NOMO-1 treated with dmso at 0.1 percent for 144 hours (cell line): ENCODE data around the gene NRARP.

Source experiments
- DNase-seq: peaks from one replicate; lab custom pipeline; 2025; ENCODE audit not compliant: unreplicated experiment; lab: John Stamatoyannopoulos, UW

NRARP gene

DNA sequence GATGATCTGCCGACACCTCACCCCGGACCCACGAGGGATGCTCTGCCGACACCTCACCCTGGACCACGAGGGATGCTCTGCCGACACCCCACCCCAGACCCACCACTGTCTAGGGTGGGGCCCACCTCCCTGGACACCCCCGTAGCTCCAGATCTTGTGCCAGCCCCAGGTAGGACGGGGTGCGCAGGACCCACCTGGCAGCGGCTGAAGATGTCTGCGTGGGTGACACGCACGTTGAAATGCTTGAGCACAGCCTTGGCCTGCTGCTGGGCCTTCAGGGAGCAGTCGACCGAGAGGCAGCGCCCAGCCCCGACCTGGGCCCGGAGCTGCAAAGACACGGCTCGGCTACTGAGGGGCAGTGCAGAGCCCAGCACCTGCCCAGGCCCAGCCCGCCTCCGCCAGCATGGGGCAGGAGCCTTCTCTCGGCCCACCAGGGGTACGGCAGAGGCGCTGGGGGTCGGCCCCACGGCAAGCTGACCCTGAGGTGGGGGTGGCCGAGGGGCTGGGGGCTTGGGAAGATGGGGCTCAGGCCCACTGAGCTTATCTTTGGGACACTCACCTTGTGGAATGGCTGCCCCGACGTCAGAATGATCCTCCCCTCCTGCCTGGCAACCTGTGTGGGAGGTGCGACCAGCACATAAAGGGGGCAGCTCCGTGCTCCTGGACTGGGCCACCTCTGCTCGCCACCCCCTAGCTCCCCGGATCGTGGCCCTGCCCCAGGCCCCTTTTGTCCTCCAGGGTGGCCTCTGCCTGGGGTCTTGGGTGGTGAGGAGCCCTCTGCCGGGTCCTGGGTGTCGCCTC, 21.7 kb upstream of the NRARP start:
- no peak for DNase-seq

DNA sequence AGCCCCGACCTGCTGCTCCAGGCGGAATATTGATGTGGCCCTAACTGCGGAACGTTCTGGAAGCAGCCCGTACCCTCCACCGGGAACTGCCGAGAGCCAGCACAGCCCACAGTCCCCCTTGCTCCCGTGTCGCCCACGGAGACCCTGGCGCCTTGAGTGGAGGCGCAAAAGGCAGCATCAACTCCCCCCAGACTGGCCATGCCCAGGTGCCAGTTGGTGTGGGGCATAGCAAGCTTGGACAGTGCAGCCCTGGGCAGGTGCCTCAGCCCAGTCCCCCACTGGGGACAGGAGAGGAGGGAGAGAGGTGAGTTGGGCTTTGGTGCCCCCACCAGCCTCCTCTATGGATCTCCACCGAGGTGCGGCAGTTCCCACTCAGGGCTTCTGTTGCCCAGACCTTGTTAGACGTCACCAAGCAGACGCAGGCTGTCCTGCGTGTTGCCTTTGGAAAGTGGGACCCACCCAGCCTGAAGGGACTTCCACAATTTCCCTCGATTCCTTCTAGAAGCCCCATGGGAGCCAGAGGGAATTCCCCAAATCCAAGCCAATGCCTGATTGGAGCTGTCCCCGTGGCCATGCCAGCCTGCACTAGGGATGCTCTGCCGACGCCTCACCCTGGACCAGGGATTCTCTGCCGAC, 19.8 kb upstream of the NRARP start:
- DNase-seq, result no peak

DNA sequence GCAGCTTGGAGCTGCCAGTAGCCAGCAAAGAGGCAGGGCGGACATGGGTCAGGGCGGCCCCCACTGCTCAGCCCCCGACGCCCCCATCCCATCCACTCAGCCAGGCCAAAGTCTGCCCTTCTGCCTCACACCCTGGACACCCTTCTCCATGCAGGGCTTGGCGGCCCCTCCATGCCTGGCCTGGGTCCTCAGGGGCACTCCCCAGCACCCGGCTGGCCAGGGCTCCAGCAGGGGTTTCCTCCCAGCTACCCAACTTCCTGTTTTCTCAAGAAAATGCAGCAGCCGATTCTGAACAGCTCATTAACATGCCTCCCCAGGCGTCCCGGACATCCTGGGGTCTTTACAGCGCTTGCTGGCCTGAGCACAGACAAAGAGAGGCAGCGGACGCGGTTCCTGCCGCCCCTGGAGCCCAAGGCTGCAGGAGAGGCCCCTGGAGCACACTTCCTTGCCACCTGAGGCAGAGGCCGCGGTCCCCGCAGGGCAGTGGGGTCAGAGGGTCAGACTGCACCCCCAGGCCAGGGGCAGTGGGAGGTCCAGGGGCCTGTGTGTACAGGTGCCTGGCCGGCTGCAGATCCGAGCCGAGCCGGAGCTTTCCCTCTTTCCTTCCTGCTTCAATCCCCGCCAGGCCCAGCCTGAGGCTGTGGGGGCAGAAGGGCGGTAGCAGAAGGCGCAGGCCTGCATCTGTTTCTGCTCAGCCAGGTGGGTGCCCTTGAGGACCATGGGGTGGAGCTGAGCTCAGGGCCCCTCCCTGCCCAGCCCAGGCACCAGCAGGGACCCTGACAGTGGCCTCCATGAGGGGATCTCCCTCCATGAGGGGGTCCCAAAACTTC, 18.7 kb upstream of the NRARP start:
- peak; percentile 25 for DNase-seq

DNA sequence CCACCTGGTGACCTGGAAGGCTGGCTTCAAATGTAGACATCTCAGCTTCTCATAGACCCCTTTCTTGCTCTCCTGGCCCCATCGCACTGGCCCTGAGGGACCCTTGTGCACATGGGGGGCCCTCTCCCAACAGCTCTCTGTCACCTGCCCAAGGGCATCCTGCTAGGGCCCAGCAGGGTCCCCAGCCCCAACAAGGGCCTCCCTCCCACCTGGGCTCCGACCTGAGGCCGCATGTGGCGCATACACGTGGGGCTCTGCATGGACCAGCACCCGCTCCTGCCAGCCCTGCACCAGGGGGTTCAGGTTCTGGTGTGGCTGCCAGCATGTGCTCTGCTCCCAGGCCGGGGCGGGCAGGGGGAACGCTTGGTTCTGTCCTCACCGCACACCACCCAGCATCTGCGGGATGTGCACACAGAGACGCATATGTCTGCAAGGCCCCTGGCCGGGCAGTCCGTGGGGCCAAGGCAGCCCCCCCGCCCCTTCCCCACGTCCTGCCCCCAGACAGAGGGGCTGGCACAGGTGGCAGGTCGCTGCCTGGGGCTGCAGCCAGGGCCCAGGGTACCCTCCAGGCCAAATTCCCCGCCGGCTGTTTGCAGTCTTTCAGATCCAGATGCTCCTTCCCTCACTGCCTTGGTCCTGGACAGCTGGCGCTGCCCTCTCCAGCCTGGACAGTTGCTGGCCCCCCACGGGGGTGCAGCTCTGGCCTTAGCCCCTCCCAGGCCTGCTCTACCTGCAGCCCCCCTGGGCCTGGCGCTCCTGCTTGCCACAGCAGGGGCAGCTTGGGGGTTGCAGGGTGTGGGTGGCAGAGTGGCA, 17.9 kb upstream of the NRARP start:
- DNase-seq, result no peak

DNA sequence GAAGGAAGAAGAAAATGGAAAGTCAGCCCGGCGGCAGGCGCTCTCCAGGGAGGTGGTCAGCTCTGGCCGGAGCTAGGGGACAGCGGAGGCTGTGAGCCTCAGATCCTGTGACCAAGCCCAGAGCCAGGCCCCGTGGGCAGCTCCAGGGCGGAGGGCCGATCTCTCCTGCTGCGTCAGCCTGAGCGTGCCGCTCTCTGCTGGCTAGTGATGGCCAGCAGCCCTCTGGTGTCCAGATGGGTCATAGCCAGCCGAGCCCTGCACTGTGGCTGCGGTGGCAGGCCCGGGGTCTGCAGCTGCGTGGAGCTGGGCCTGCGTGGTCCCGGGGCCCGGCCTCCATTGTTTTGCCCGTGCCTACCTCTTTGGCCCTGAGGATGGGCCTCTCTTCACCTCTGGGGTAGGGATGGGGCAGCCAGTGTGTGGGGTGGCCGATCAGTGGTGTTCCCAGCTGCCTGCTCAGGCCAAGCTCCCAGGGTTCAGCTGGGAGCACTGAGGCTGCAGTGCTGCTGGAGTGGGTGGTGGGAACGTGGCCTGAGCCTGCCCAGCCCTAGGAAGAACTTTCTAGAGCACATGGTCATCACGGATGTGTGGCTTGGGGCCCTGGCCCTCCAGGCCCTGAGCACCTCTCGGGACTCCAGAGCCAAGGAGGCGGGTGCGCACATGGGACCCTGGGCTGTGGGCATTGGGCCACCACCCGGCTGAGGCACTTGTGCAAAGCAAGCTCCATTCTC, 17.1 kb upstream of the NRARP start:
- DNase-seq, result no peak

DNA sequence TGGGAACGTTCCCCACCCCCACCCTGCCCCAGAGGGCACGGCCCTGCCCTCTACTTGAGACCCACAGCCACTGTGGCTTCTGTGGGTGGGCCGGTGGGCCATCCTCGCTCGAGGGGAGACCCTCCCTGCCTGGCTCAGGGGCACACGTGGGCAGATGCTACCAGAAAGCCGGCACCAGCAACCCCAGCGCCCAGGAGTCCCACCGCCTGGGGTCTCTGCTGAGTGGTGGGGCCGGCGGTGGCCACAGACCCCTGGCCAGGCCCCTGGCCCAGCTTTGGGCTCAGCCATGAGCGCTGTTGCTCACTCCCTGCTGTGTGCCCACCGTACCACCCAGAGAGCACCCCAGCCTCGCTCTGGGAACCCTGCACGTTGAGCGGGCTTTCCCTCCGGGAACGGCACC, 16.5 kb upstream of the NRARP start:
- no peak for DNase-seq

DNA sequence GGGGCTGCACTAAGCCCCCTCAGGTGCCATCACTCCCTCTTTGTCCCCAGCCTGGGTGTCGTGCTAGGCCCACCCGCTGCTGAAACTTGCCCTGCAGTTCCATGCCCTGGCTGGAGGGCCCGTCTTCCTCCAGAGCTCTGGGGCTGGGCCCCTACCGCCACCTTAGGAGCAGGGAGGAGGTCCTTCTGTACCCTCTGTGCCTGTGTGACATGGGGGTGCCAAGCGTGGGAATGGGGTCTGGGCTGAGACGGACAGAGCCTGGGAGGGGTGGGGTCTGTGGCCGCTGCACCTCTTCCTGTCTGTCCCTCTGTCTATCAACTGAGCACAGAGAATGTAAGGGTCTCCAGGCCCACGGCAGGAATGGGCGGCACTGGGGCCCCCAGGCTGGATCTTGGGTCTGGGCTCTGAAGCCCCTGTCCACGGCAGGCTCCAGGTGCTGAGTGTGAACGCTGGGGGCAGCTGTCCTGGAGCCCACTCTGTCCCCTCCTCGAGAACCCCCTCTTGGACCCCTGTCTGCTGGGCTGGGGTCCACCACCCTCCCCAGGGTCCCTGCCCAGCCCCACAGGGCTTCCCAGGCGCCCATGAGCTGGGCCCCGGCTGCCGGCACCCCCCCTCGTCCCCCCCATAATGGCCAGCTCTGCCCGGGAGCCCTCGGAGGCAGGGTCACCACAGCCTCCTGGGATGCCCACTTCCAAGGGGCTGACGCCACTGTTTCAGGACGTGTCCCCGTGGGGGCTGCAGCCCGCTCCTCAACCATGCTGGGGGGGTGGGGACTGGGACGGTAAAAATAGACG, 15.8 kb upstream of the NRARP start:
- DNase-seq, result no peak

DNA sequence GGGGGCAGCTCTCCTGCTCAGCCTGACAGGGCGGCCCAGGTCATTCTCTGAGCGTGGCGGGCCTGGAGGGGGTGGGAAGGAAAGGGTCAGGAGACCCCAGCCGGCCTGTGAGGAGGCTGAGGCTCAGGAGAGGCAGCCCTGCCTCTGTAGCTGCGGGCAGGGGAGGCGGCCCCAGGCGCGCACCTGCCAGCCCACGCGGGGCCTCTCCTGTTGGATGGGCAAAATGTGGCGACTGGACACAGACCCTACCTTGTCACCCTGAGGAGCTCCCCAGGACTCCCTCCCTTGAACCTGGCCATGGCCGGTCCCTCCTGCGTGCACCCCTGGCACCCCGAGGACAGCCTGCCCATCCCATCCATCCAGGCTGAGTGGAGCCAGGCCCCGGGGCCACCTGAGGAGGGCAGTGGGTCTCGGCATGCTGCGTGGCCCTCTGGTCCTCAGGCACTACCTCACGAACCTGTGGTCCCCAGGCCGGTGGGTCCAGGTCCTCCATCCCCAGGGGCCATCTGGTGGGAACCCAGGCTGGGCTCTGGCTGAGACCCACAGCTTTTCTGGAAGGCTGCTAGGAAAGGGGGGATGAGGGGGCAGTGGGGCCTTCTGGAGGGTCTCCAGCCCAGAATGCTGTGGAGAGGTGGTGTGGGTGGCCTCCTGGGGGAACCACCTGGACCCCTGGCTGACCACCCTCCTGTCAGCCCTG, 15.1 kb upstream of the NRARP start:
- DNase-seq, result no peak

DNA sequence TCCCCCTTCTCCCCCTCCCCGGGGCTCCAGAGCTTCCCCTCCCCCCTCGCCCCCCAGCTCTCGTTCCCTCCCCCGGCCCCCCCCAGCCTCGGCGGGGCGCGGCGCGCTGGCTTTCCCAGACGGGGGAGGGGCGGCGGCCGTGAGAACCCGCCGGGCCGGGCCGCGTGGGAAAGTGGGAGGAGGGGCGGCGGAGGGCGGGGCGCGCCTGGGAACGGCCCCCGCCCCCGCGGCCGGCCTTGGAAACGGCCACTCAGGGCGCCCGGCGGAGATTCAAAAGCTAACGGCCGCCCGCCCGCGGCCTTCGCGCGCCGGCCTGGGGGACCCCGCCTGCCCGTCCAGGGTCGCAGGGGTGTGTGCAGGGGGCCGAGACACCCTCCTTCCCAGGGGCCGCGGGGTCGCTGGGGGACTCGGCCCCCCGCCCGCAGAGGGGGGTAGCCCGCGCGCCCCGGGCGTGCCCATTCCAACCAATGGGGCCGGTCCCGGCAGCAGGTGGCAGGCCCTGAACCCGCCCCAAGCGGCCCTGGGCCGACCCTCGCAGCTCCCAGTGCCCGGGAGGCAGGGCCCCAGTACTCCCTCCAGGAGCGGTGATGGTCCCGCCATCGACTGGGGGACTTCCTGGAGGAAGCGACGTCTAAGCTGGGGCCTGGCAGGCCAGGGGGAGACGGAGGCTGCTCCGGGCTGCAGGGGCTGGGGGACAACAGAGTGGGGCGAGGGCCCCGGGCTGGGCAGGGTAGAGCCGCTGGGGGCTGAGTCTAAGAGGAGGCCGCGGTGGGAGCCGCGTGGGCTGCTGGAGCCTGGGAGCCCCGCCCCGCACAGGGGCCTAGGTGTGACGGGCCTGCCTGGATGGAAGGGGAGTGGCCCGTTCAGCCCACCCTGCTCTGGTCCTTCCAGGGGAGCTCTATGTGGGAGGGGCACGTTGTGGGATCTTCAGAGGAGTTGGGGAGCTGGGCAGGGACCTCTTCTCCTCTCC, 14.2 kb upstream of the NRARP start:
- no peak for DNase-seq

DNA sequence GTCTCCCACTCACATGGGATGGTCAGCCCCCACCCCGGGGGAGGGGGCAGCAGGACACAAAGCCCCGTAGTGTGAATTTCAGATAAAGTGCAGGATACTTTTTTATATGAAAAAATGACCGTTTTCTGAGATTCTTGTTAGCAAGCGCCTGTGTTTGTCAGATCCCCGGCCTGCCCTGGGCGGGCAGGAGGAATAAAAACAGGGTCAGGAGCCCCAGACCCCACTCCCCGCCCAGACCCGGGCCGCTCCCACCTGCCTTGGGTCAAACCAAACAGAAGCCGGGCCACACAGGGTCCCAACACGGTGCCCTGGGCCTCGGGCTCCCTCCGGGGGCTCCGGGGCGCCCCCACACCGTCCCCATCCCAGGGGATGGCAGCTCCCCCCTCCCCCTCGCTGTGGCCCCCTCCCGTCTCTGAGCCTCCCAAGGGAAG, 13.5 kb upstream of the NRARP start:
- DNase-seq, result no peak

DNA sequence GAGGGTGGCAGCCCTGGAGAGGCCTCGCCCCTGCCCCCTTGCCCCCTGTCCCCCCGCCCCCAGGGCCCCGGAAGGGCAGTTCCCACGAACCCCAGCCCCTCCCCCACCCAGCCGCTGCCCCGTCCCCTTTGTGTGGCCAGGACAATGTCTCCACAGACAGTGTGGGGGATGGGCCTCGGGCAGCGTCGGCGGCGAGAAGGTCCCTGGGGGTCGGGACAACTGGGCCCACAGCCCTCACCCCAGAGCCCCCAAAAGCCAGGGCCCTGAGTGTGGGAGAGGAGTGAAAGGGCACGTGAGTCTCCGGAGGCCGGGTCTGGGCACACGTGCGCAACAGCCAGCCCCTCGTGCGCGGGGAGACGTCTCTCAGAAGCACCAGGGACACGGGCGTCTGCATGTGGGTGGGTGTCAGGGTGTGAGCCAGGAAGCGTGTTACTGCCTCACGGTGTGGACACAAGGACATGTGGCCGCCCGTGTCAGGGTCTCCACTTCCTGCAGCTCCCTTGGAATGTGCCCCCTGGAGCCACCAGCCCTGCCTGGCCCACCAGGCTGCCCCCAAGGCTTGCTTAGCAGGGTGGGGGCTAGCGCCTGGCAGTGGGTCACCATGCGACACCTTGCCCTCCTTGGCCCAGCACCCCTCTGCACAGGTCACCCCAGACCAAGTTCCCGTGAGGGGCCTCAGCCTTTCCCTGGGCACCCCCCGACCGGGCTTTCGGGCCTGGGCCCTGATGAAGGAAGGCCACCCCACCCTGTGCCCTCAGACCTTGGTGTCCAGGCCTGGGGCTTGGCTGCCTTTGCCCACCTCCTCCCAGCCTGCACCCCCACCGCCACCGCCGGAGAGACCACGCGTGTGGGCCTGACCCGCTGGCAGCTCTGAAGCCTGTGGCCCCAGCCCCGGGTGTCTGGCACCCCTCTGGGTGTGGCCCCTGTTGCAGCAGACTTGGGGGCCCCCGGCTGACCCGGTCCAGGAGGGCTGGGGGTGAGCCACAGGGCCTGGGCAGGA, 12.8 kb upstream of the NRARP start:
- no peak for DNase-seq

DNA sequence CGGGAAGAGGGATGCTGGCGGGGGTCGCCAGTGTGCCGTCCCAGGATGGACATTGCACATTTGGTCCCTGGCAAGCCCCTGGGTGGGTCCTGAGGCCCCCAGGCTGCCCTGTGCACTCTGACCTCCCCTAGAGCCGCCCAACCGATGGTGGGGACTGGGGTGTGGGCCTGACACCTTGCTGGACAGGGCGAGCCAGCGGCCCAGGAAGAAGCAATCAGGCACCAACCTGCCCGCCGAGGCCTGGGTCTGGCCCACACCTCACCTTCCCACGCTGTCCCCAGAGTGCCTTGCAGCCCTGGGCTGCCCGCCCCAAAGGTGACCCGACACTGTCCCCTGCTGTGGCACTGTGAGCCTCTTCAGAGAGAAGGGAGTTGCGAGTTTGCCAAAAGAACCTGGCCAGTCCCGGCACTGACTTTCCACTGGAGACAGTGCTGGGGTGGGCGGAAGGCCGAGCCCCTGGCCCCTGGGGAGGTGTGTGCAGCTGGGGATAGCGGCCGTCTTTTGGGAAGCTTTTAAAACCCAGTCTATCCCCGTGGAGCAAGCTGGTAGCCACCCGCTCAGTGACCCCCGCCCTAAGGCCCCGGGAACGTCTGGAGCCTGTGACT, 12.0 kb upstream of the NRARP start:
- DNase-seq, result no peak

DNA sequence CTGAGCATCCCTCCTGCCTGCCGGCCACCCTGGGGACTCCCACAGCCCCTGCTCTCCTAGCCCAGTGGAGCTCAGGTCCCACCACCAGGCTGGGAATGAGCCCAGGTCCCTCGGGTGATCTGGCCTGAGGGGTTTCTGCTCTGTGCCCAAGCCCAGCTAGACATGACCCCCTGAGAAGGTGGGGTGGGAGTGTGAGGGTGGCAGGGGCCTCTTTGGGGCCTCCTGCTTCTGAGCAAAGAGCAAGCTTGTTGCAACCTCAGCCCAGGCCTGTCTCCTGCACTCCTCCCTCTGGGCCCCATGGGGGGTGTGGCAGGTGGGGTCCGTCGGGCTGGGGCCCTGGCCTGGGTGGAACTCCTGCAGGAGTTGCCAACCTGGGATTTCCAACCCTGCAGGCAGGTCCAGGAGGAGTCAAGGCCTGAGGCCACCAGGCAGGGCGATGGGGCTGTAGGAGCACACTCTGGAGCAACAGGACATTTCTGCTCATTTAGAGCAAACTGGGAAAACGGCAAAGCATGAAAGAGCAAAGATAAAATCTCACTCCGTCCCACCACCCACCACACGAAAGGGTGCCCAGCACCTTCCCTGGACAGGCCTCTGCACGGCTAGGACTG, 11.4 kb upstream of the NRARP start:
- no peak for DNase-seq

DNA sequence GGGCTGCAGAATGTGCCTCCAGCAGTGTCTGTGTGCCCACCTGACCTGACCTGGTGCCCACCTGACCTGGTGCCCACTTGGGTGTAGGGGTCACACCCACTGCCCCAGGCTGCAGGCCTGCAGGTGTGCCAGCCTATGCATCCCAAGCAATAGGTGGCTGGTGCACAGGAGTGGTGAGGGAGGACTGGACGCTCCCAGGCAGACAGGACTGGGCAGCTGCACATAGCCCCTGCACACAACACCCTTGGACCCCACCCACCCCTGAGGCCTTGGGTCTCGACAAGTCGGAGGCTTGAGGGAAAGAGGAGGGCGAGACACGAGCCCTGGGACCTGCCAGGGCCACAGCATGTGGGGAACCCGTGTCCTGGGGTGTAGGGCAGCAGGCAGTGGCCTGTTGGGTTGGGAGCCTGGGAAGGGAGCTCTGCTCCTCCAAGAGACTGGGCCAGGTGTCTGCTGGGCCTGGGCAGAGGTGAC, 10.8 kb upstream of the NRARP start:
- no peak for DNase-seq

DNA sequence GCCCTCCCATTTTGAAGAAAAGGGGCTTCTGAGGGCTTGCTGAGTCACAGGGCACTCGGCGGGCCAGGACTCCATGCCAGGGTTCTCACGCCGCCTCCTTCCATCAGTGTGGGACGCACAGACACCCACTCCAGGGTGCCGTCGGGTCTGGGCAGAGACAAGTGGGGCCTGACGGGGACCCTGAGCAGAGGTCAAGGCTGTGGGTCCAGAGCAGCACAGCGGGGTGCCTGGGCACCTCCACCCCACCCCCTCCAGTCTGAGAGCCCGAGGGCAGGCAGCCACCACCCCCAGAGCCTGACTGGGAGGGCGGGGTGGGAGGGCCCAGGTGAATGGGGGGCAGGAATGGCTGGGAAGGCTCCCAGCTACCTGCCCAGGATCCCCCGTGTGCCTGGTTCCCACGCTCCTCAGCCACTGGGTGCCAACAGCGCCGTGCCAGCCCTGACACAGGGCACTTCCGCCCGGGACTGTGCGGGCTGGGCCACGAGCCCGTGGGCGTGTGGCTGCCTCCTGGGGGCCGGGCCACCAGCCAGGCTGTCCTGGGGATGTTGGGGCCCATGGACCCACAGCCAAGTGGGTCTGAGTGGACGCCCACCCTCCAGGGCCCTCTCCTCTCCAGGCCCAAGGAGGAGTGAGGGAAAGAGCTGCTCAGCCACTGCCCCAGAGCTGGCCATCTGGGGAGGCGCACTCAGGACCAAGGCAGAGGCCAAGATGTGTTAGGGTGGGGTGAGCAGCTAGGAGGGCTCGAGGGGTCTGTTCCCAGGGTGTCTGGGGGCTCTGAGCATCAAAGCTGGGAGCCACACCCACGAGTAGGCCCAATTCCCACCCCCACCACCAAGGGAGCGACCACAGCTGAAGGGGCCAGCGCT, 10.1 kb upstream of the NRARP start:
- no peak for DNase-seq
